Superior temporal gyrus (tissue), 1 donor: Measurements from ENCODE around the gene PCGF6.

Experiments used
- DNase-seq: peaks from one replicate; pipeline ENCODE4 v3.0.0-alpha.2; 2016; ENCODE audit errors: extremely low spot score

Gene PCGF6

DNA sequence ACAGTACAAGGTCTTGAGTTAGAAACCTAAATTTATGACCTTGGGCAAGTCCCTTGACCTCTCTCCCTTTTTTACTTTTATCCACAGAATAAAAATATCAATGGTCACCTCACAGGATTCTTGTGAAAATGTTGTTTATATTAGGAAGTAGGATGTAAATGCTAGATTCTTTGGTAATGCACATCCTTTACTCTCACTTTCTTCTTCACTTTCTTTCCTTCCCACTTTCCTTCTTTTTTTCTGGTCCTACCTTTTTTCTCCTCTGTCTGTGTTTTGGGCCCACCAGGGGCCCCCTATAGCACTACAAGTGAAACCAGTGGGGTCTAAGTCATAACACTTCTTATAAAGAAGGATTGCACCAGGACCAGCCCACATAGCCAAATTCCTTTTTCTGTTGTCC lies 93.1 kb downstream of the PCGF6 start:
- DNase-seq, result no peak

DNA sequence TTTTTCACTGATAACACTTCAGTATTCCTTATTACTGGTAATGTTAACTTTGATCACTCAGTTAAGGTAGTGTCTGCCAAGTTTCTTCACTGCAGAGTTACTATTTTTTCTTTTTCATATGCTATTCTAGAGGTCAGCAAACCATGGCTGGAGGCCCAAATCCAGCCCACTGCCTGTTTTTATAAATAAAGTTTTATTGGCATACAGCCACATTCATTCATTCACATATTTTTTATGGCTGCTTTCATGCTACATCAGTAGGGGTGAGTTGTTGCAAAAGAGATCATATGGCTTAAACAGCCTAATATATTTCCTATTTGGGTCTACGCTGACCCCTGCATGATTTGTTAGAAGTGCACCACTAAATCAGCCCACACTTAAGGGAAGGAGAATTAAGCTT lies 94.3 kb downstream of the PCGF6 start:
- no peak for DNase-seq

DNA sequence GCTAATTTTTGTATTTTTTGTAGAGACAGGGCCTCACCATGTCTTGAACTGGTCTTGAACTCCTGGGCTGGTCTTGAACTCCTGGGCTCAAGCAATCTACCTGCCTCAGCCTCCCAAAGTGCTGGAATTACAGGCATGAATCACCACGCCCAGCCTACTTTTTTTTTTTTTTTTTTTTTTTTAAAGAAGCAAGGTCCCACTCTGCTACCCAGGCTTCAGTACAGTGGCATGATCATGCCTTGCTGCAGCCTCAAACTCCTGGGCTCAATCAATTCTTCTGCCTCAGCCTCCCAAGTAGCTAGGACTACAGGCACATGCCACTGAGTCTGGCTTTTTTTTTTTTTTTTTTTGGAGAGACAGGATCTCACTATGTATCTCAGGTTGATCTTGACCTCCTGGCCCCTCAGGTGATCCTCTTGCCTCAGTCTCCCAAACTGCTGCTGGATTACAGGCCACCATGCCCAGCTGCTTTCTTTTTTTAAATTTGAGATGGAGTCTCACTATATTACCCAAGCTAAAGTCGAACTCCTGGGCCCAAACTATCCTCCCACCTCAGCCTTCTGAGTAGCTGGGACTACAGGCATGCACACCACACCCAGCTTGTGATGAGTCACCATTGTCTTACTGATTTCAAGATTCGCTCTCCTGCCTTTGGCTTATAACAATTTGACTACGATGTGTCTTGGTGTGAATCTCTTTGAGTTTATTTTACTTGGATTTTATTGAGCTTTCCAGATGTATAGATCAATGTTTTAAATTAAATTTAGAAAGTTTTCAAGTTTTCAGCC lies 96.2 kb downstream of the PCGF6 start:
- no peak for DNase-seq

DNA sequence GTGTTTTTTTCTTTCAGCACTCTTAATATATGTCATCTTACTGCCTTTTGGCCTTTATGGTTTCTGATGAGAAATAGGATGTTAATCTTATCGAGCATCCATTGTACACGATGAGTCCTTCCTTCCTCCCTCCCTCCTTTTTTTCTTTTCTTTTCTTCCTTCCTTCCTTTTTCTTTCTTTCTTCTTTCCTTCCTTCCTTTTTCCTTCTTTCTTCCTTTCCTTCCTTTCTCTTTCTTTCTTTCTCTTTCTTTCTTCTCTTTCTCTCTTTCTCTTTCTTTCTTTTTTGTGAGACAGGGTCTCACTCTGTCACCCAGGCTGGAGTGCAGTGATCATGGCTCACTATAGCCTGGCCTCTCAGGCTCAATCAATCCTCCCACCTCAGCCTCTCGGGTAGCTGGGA lies 96.8 kb downstream of the PCGF6 start:
- DNase-seq, result no peak
